HFF-Myc (cell line): Measurements from ENCODE around the gene RFTN1.

Experiments used
- DNase-seq: peaks from one replicate; pipeline ENCODE4 v3.0.0-alpha.2; 2011; ENCODE audit warnings: low read depth; ENCODE audit errors: extremely low read depth
- H3K4me3 ChIP-seq: replicated peaks from 2 replicates; pipeline ENCODE4 v1.5.1; 2011; ENCODE audit warnings: low read depth, mild to moderate bottlenecking, control low read depth, low read length
- TF ChIP-seq, protein P1 (sequence below): IDR thresholded peaks from 2 replicates; pipeline ENCODE4 v1.5.1; 2012; ENCODE audit warnings: mild to moderate bottlenecking, low read depth, low read length, control low read depth; ENCODE audit errors: missing control alignments

Gene RFTN1

DNA sequence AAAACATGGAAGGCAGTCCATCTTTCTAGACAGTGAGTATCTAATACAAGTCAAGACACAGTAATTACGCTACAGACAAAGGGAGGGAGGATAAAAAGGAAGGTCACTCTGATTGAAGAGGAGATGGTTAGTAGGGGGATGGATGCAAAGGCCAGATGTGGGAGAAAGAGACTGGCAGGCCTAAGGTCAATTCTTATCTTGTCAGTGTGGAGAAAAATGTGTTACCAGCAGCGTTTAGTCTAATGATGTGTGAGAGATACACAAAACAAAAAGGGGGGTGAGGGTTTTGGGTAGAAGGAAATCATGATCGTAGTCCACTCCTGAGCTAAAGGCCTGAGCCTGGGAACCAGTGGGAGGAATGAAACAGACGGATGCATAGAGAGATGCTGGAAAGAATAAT is 46.7 kb downstream of the RFTN1 start:
- TF ChIP-seq, protein P1, sequence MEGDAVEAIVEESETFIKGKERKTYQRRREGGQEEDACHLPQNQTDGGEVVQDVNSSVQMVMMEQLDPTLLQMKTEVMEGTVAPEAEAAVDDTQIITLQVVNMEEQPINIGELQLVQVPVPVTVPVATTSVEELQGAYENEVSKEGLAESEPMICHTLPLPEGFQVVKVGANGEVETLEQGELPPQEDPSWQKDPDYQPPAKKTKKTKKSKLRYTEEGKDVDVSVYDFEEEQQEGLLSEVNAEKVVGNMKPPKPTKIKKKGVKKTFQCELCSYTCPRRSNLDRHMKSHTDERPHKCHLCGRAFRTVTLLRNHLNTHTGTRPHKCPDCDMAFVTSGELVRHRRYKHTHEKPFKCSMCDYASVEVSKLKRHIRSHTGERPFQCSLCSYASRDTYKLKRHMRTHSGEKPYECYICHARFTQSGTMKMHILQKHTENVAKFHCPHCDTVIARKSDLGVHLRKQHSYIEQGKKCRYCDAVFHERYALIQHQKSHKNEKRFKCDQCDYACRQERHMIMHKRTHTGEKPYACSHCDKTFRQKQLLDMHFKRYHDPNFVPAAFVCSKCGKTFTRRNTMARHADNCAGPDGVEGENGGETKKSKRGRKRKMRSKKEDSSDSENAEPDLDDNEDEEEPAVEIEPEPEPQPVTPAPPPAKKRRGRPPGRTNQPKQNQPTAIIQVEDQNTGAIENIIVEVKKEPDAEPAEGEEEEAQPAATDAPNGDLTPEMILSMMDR: no peak
- DNase-seq: no peak
- no peak overlapping the region for H3K4me3 ChIP-seq

DNA sequence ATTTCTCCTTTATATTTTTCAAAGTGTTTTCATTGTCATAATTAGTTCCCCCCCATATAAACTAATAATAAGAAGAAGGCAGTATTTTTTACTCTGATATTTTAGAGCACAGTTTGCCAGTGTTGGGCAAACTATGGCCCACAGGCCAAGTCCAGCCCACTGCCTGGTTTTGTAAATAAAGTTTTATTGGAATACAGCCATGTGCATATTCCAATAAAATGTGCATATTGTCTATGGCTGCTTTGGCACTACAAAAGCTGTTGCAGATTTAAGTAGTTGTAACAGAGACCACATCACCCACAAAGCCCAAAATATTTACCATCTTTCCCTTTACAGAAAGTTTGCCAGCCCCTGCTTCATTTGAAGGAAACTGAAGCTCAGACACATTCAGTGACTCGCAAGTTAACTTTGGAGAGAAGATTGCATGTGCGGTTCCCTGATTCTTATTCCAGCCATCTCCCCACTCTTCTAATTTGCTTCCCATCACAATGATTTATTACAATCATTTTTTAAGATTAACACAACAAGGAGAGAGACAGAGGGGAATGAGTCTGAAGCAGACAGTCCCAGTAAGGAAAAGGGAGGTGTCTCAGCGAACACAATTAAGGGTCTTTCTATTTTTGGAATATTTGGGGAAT is 48.9 kb downstream of the RFTN1 start:
- H3K4me3 ChIP-seq: no peak overlapping the region
- TF ChIP-seq, protein P1: no peak
- no peak for DNase-seq

DNA sequence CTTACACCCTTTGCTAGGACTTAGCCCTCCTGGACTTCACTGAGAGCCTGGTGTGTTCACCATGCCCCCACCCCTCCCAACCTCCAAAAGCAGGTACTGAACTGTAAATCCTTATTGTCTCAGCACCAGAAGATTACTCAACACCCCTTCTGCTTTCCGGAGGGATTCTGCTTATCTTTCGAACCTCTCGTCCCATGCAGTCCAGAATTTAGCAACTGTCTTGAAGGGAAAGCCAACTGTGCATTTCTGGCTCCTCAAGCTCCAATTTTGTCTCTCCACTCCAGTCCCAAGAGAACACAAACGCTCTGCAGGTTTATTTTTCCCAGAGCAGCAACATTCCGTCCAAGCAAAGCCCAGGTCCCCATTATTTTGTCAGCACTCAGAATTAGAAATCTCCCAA is 49.6 kb downstream of the RFTN1 start:
- TF ChIP-seq, protein P1: no peak
- no peak for DNase-seq
- no peak overlapping the region for H3K4me3 ChIP-seq

DNA sequence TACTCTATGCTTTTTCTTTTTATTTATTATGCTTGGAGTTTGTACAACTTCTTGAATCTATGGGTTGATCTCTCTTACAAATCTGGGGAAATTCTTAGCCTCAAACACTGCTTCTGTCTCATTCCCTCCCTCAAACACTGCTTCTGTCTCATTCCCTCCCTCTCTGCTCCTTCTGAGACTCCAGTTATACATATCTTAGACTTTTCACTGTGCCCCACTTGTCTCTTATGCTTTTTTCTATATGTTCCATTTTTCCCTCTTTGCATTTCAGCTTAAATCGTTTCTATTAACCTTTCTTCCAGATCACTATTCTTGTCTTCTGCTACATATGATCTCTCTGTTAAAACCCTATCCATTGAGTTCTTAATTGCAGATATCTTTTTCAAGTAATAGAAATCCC is 50.4 kb downstream of the RFTN1 start:
- TF ChIP-seq, protein P1: no peak
- DNase-seq: no peak
- H3K4me3 ChIP-seq: no peak overlapping the region

DNA sequence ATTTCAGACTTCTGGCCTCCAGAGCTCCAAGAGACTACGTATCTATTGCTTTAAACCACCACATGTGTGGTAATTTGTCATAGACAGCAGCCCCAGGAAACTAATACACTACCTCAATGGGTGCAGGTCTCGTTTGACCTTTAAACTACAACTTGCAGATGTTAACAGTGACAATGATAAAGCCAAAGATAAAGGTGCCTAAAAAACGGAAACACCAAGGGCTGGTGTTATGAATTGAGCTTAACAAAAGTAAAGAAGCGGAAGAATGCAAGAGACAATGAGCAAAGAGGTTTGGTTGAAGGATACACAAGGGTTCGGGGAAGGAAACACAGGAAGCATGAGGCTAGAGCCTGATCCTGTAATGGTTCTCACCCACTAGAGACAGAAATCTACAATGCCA is 50.8 kb downstream of the RFTN1 start:
- DNase-seq: no peak
- TF ChIP-seq, protein P1: no peak
- H3K4me3 ChIP-seq: no peak overlapping the region

DNA sequence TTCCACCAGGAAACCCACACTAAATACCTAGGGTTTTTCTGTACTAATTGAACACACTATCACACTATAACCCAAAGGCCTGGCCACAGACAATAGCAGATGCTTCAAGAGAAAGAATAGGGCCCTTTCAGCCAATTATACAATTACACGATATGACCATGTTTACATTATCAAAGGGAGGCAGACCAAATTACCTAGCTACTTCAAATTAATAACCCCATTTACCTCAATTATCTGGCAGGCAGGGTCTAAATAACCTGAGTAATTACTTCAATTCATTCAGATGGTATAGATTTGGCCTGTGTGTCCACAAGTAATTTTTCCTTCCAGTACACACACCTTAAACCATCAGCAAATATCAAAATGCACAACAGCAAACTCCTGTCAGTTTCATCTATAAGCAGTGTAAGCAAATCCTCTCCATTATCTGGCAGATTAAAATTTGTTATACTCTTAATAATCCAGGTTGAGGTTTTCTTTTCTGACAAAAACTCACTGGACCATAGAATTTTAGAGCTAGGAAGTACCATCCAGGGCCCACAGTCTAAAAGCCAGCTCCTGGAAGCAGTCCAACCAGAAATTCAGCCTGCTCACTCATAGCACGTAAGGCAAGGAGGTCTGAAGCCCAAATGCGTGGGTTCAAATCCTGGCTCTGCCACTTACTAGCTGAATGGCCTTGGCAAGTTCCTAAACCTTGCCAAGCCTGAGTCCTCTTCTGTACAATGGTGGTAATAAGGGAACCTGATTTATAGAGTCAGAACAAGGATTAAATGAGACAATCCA is 51.8 kb downstream of the RFTN1 start:
- TF ChIP-seq, protein P1: no peak
- no peak overlapping the region for H3K4me3 ChIP-seq
- no peak for DNase-seq
